ENCODE measurements around the gene TRMT2A.
A peak's percentile ranks its signal among the peaks of the same experiment; 100 is the strongest.

TRMT2A gene

GRCh38 chr22:20157430-20158183 is 40.6 kb upstream of the TRMT2A start:
- TF ChIP-seq FOXP2 (optimal IDR thresholded peaks at IDR 0.05; ENCODE audit: borderline replicate concordance, extremely low read depth, extremely low read length, insufficient read depth) (no peak), SIN3A (IDR thresholded peaks at IDR 0.05; ENCODE audit: borderline replicate concordance, insufficient read depth, low read length) (no peak), TAF1 (IDR thresholded peaks at IDR 0.05; ENCODE audit: borderline replicate concordance, insufficient read depth, low read length) (no peak), POLR2AphosphoS5 (IDR thresholded peaks at IDR 0.05; ENCODE audit: low read depth, low read length) (no peak), REST (IDR thresholded peaks at IDR 0.05; ENCODE audit: insufficient read depth in 1 of 2, low read depth in 2 of 2, low read length in 2 of 2) (no peak)

GRCh38 chr22:20156611-20157429 is 39.8 kb upstream of the TRMT2A start:
- TF ChIP-seq REST (IDR thresholded peaks at IDR 0.05; ENCODE audit: insufficient read depth in 1 of 2, low read depth in 2 of 2, low read length in 2 of 2), result no peak
- no peak for TF ChIP-seq SIN3A (IDR thresholded peaks at IDR 0.05; ENCODE audit: borderline replicate concordance, insufficient read depth, low read length)
- TF ChIP-seq FOXP2 (optimal IDR thresholded peaks at IDR 0.05; ENCODE audit: borderline replicate concordance, extremely low read depth, extremely low read length, insufficient read depth), result no peak
- TF ChIP-seq TAF1 (IDR thresholded peaks at IDR 0.05; ENCODE audit: borderline replicate concordance, insufficient read depth, low read length), result no peak
- no peak for TF ChIP-seq POLR2AphosphoS5 (IDR thresholded peaks at IDR 0.05; ENCODE audit: low read depth, low read length)

- no peak for TF ChIP-seq REST (IDR thresholded peaks at IDR 0.05; ENCODE audit: insufficient read depth in 1 of 2, low read depth in 2 of 2, low read length in 2 of 2)
- no peak for TF ChIP-seq TAF1 (IDR thresholded peaks at IDR 0.05; ENCODE audit: borderline replicate concordance, insufficient read depth, low read length)
- TF ChIP-seq POLR2AphosphoS5 (IDR thresholded peaks at IDR 0.05; ENCODE audit: low read depth, low read length), result no peak
- no peak for TF ChIP-seq FOXP2 (optimal IDR thresholded peaks at IDR 0.05; ENCODE audit: borderline replicate concordance, extremely low read depth, extremely low read length, insufficient read depth)
- no peak for TF ChIP-seq SIN3A (IDR thresholded peaks at IDR 0.05; ENCODE audit: borderline replicate concordance, insufficient read depth, low read length)
Observed at GRCh38 chr22:20156042-20156389, 39.0 kb upstream of the TRMT2A start.

GRCh38 chr22:20155330-20156041 is 38.5 kb upstream of the TRMT2A start:
- TF ChIP-seq POLR2AphosphoS5 (IDR thresholded peaks at IDR 0.05; ENCODE audit: low read depth, low read length) (no peak), TAF1 (IDR thresholded peaks at IDR 0.05; ENCODE audit: borderline replicate concordance, insufficient read depth, low read length) (no peak), FOXP2 (optimal IDR thresholded peaks at IDR 0.05; ENCODE audit: borderline replicate concordance, extremely low read depth, extremely low read length, insufficient read depth) (peak; percentile 54), SIN3A (IDR thresholded peaks at IDR 0.05; ENCODE audit: borderline replicate concordance, insufficient read depth, low read length) (peak; percentile 88; the same call in 1 of the 2 replicates)

GRCh38 chr22:20154602-20155187 is 37.7 kb upstream of the TRMT2A start:
- TF ChIP-seq REST (IDR thresholded peaks at IDR 0.05; ENCODE audit: insufficient read depth in 1 of 2, low read depth in 2 of 2, low read length in 2 of 2) (no peak), POLR2AphosphoS5 (IDR thresholded peaks at IDR 0.05; ENCODE audit: low read depth, low read length) (no peak), FOXP2 (optimal IDR thresholded peaks at IDR 0.05; ENCODE audit: borderline replicate concordance, extremely low read depth, extremely low read length, insufficient read depth) (no peak), SIN3A (IDR thresholded peaks at IDR 0.05; ENCODE audit: borderline replicate concordance, insufficient read depth, low read length) (no peak), TAF1 (IDR thresholded peaks at IDR 0.05; ENCODE audit: borderline replicate concordance, insufficient read depth, low read length) (no peak)
